ENCODE measurements around the gene RTL10. TPM values are rescaled to one million over a fixed set of nuclear protein-coding genes. Genes with fewer than 3 reads are reported as not detected.

RTL10 gene
- total RNA-seq, 4 donors from 2014 or later, result 3.5 to 12.8 (median 5.0) TPM

DNA sequence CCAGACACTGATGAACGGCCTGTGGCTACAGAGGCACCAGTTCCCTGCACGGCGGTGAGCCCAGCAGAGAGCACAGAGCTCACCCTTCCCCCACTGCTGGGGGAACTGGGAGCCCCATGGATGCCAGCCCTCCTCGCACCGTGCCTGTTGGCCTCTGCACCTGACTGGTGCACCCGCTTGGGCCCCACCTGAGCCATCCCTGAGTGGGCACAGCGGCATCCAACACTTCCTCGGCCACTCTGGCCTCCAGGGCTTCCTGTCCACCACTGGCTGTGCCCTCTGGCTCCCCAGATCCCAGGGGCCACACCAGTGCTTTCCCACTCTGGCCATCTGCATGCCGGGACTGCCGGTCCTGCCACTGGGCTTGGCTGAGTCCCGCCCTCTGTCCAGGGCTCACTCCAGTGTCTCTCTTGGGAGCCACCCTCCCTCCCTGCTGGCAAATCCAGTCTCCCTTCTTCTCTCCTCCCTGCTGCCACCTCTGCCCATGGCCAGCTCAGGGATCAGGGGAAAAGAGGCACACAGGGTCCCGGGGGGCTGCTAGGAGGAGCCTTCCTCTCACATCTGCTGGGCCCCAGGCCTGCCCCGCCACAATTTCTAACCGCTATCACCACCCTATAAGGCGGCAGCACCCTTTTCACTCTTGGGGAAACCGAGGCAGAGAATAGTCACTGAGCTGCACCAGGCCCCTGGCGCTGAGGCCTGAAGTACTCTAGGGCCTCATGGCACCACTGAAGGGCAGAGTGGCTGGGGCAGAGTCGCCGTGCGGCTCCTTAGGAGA, 33.0 kb downstream of the RTL10 start:
- no peak overlapping the region for H3K27ac ChIP-seq
- intact Hi-C loops (cut with DNase I; ENCODE audit: low total_unique reads) (no loop called here), in situ Hi-C loops (cut with MboI; ENCODE audit: low sequenced_read_pairs in 4 of 4) (no loop called here)
- DNase-seq, result no peak
- no peaks in the 10 kb centered on the region for H3K9me3 ChIP-seq
- H3K36me3 ChIP-seq, result no peaks in the 10 kb centered on the region
- ATAC-seq, result no peak
- no peak overlapping the region for H3K4me3 ChIP-seq
- peaks cover 6 to 7% of the 10 kb centered on the region in 2 donors for H3K4me1 ChIP-seq
- H3K27me3 ChIP-seq, result no peaks in the 10 kb centered on the region
- TF ChIP-seq, protein P1, sequence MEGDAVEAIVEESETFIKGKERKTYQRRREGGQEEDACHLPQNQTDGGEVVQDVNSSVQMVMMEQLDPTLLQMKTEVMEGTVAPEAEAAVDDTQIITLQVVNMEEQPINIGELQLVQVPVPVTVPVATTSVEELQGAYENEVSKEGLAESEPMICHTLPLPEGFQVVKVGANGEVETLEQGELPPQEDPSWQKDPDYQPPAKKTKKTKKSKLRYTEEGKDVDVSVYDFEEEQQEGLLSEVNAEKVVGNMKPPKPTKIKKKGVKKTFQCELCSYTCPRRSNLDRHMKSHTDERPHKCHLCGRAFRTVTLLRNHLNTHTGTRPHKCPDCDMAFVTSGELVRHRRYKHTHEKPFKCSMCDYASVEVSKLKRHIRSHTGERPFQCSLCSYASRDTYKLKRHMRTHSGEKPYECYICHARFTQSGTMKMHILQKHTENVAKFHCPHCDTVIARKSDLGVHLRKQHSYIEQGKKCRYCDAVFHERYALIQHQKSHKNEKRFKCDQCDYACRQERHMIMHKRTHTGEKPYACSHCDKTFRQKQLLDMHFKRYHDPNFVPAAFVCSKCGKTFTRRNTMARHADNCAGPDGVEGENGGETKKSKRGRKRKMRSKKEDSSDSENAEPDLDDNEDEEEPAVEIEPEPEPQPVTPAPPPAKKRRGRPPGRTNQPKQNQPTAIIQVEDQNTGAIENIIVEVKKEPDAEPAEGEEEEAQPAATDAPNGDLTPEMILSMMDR (IDR thresholded peaks at IDR 0.05 in 4 of 5, conservative IDR thresholded peaks at IDR 0.05 in 1 of 5), result no peak
- no peak for TF ChIP-seq POLR2A (IDR thresholded peaks at IDR 0.05)

DNA sequence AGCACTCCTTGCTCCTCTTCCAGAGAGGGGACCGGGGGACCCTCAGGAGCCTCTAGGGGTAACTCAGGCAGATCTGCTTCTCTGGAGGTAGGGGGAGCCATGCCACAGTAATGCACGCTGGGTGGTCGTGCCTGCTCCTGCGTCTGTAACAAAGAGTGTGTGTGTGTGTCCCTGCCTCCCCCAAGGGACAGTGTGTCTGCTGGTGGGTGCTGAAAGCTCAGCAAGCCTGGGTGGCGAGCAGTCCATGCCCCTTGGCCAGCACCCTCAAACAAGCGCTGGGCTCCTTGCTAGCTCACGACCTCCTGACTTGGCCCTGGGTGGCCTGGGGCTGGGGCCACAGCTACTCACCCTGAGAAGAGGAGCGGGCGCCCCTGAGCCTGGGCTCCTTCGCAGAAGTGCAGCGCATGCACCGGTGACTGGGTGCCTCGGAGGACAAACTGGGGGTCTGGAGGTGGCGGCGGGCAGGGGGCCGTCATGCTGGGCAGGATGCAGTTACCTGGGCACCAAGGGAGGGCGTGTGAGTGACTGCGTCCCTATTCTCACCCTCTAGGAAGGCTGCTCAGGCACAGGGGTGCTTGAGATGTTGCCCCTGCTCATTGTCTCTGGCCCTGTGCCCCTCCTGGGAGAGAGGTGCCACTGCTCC, 33.7 kb downstream of the RTL10 start:
- DNase-seq (no peak), ATAC-seq (no peak)
- Histone ChIP-seq H3K4me3 (no peak overlapping the region), H3K36me3 (no peaks in the 10 kb centered on the region), H3K27ac (no peak overlapping the region), H3K4me1 (peaks cover 2 to 4% of the 10 kb centered on the region in 2 donors), H3K27me3 (no peaks in the 10 kb centered on the region), H3K9me3 (no peaks in the 10 kb centered on the region)
- intact Hi-C loops (cut with DNase I; ENCODE audit: low total_unique reads), result no loop called here
- in situ Hi-C loops (cut with MboI; ENCODE audit: low sequenced_read_pairs in 4 of 4), result no loop called here
- no peak for TF ChIP-seq POLR2A (IDR thresholded peaks at IDR 0.05)
- TF ChIP-seq, protein P1 (IDR thresholded peaks at IDR 0.05 in 4 of 5, conservative IDR thresholded peaks at IDR 0.05 in 1 of 5), result no peak

DNA sequence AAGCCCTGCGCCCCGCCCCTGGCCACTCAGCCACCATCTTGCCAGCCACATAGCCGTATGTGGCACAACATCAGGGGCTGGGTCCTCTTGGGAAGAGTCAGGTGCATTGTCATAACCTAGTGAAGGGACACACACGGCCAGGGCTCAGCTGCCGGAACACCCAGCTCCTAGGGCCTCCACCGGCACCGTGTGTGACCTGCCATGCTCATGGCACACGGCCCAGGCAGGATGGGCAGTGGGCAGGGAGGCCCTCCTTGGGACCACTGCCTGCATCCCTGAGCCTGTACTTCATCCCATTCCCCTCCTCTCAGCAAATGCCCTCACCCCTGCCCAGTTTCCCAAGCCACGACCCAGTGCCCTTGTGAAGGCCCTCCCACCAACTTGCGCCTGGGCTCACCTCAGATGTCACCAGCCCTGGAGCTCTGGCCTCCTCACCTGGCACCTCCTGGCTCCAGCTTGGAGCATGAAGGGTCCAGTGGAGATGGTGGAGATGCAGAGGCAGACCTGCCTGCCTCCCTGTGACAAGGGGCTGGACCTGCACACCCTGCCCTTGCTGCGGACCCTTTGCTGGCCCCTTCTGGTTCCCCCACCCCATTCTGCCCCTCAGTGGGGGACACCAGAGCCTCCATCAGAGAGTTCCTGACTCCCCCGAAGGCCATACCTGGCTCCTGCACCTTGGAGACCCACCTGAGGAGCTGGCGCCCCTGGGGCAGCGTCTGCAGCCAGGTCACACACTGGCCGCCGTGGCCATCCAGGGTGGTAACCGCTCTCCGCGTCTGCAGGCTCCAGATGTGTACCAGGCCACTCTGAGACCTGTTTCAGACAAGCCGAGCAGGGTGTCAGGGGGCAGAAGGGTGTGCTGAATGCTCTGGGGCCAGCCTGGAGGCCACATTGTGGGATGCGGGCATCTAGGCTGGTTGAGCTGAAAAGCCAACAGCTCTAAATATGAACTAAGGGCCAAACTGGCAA, 34.5 kb downstream of the RTL10 start:
- no peak overlapping the region for H3K27ac ChIP-seq
- DNase-seq (no peak), ATAC-seq (no peak)
- intact Hi-C loops (cut with DNase I; ENCODE audit: low total_unique reads), result no loop called here
- TF ChIP-seq POLR2A (IDR thresholded peaks at IDR 0.05), result no peak
- TF ChIP-seq, protein P1 (IDR thresholded peaks at IDR 0.05 in 4 of 5, conservative IDR thresholded peaks at IDR 0.05 in 1 of 5), result no peak
- H3K4me1 ChIP-seq, result no peaks in the 10 kb centered on the region
- H3K4me3 ChIP-seq, result no peak overlapping the region
- H3K36me3 ChIP-seq, result no peaks in the 10 kb centered on the region
- in situ Hi-C loops (cut with MboI; ENCODE audit: low sequenced_read_pairs in 4 of 4), result no loop called here
- no peaks in the 10 kb centered on the region for H3K27me3 ChIP-seq
- no peaks in the 10 kb centered on the region for H3K9me3 ChIP-seq

DNA sequence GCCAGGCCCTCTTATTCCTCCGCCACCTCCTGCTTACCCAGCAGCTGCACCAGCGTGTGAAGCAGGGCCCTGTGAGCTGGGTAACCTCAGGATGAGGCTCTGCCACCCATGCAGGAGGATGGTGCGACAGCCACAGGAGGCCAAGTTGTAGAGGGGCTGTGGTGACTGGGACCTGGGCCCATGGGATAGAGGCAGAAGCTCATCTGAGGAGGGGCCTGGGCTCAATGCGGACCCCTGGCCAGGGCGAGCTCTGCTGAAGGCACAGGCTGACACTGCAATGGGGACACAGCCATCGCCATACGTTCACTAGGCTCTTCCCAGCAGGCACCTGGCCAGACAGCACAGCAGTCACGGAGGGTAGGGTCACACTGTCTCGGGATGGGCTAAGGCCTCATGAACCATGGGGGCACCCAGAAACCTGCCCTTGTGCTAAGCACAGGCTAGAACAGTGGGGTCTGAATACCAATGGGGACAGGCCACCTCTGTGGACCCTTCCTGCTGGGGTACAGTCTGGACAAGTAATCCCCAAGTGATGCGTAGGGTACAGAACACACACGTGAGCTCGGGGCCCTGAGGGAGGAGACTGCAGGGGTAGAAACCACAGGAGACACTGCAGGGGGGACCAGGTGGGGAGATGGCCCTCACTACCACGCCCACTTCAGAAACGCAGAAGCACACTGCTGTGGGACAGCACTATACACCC, 35.3 kb downstream of the RTL10 start:
- H3K27ac ChIP-seq, result no peak overlapping the region
- DNase-seq, result no peak
- in situ Hi-C loops (cut with MboI; ENCODE audit: low sequenced_read_pairs in 4 of 4), result no loop called here
- H3K4me3 ChIP-seq, result no peak overlapping the region
- H3K4me1 ChIP-seq, result no peaks in the 10 kb centered on the region
- no peaks in the 10 kb centered on the region for H3K27me3 ChIP-seq
- TF ChIP-seq POLR2A (IDR thresholded peaks at IDR 0.05), result no peak
- TF ChIP-seq, protein P1 (IDR thresholded peaks at IDR 0.05 in 4 of 5, conservative IDR thresholded peaks at IDR 0.05 in 1 of 5), result no peak
- no peaks in the 10 kb centered on the region for H3K36me3 ChIP-seq
- intact Hi-C loops (cut with DNase I; ENCODE audit: low total_unique reads), result no loop called here
- no peak for ATAC-seq
- H3K9me3 ChIP-seq, result no peaks in the 10 kb centered on the region

All from gastrocnemius medialis (tissue), 4 donors.